ENCODE results near the gene GCNT4. TPM values are rescaled to one million over a fixed set of nuclear protein-coding genes. Genes with fewer than 3 reads are reported as not detected.
"Not testable (repeated sequence)": the region's sequence is repeated elsewhere in the genome, so short reads cannot be mapped to it uniquely, and the experiment has no call there.

Gene GCNT4
- total RNA-seq, 4 donors from 2014 or later: 1.1 to 2.8 (median 1.7) TPM

- ATAC-seq: no peak
- H3K9me3 ChIP-seq: no peaks in the 10 kb centered on the region
- no peaks in the 10 kb centered on the region for H3K36me3 ChIP-seq
- H3K4me3 ChIP-seq: no peak overlapping the region
- no peak for TF ChIP-seq POLR2A (IDR thresholded peaks at IDR 0.05)
- no peak for TF ChIP-seq CTCF (IDR thresholded peaks at IDR 0.05 in 4 of 5, conservative IDR thresholded peaks at IDR 0.05 in 1 of 5)
- in situ Hi-C loops (cut with MboI; ENCODE audit: low sequenced_read_pairs in 4 of 4): no loop called here
- no peaks in the 10 kb centered on the region for H3K27me3 ChIP-seq
- DNase-seq: no peak
- H3K27ac ChIP-seq: no peak overlapping the region
- intact Hi-C loops (cut with DNase I; ENCODE audit: low total_unique reads): no loop called here
- H3K4me1 ChIP-seq: no peaks in the 10 kb centered on the region
Measured at GRCh38 chr5:75088648-75089047, 36.3 kb upstream of the GCNT4 start.

GRCh38 chr5:75081510-75081909, 29.2 kb upstream of the GCNT4 start:
- intact Hi-C loops (cut with DNase I; ENCODE audit: low total_unique reads): no loop called here
- DNase-seq: no peak
- no peaks in the 10 kb centered on the region for H3K36me3 ChIP-seq
- no peak overlapping the region for H3K27ac ChIP-seq
- no peaks in the 10 kb centered on the region for H3K27me3 ChIP-seq
- in situ Hi-C loops (cut with MboI; ENCODE audit: low sequenced_read_pairs in 4 of 4): no loop called here
- no peak for ATAC-seq
- no peaks in the 10 kb centered on the region for H3K4me1 ChIP-seq
- H3K4me3 ChIP-seq: no peak overlapping the region
- no peaks in the 10 kb centered on the region for H3K9me3 ChIP-seq
- TF ChIP-seq POLR2A (IDR thresholded peaks at IDR 0.05): no peak
- TF ChIP-seq CTCF (IDR thresholded peaks at IDR 0.05 in 4 of 5, conservative IDR thresholded peaks at IDR 0.05 in 1 of 5): no peak

GRCh38 chr5:75079346-75079745, 27.0 kb upstream of the GCNT4 start:
- H3K27ac ChIP-seq; H3K4me1 ChIP-seq; H3K9me3 ChIP-seq; DNase-seq; H3K4me3 ChIP-seq; ATAC-seq; H3K36me3 ChIP-seq; intact Hi-C loops (cut with DNase I; ENCODE audit: low total_unique reads); in situ Hi-C loops (cut with MboI; ENCODE audit: low sequenced_read_pairs in 4 of 4); H3K27me3 ChIP-seq: not testable (repeated sequence)

- ATAC-seq (no peak), DNase-seq (no peak)
- in situ Hi-C loops (cut with MboI; ENCODE audit: low sequenced_read_pairs in 4 of 4) (no loop called here), intact Hi-C loops (cut with DNase I; ENCODE audit: low total_unique reads) (no loop called here)
- no peak overlapping the region for H3K27ac ChIP-seq
- H3K36me3 ChIP-seq: no peaks in the 10 kb centered on the region
- no peaks in the 10 kb centered on the region for H3K9me3 ChIP-seq
- H3K27me3 ChIP-seq: no peaks in the 10 kb centered on the region
- no peak overlapping the region for H3K4me3 ChIP-seq
- no peaks in the 10 kb centered on the region for H3K4me1 ChIP-seq
- TF ChIP-seq CTCF (IDR thresholded peaks at IDR 0.05 in 4 of 5, conservative IDR thresholded peaks at IDR 0.05 in 1 of 5) (no peak), POLR2A (IDR thresholded peaks at IDR 0.05) (no peak)
Measured at GRCh38 chr5:75078027-75078426, 25.7 kb upstream of the GCNT4 start.

DNA sequence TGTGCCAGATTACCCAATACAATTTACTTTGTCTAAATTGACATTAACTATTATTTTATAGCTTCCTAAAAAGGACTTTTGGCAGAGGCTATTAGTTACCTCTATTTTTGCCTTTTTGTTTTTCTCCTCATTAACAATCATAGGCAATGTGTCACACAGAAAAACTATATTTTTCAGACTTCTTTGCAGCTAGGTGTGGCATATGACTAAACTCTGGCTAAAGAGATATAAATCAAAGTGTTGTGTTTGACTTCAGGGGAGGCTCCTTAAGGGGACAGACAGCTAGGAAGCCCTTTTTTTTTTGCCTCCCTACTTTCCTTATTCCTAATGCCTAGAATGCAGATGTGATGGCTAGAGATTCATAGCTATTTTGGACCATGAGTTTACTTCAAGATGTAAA, 19.7 kb upstream of the GCNT4 start:
- in situ Hi-C loops (cut with MboI; ENCODE audit: low sequenced_read_pairs in 4 of 4) (no loop called here), intact Hi-C loops (cut with DNase I; ENCODE audit: low total_unique reads) (no loop called here)
- ATAC-seq (no peak), DNase-seq (no peak)
- Histone ChIP-seq H3K27me3 (no peaks in the 10 kb centered on the region), H3K4me1 (no peaks in the 10 kb centered on the region), H3K9me3 (no peaks in the 10 kb centered on the region), H3K27ac (no peak overlapping the region), H3K4me3 (no peak overlapping the region), H3K36me3 (no peaks in the 10 kb centered on the region)
- no peak for TF ChIP-seq CTCF (IDR thresholded peaks at IDR 0.05 in 4 of 5, conservative IDR thresholded peaks at IDR 0.05 in 1 of 5)
- TF ChIP-seq POLR2A (IDR thresholded peaks at IDR 0.05): no peak

Data from gastrocnemius medialis (tissue), 4 donors.